Neutrophil (primary cell): Measurements from ENCODE around the gene GORAB.

Experiments used
- H3K27ac ChIP-seq: fragments of 200-600 bp; sonication (generic); 2 replicates; pipeline ENCODE4 v1.5.1; 2016; ENCODE audit warnings: mild to moderate bottlenecking, moderate library complexity
- H3K27me3 ChIP-seq: fragments of 200-600 bp; sonication (generic); 2 replicates; pipeline ENCODE4 v1.6.0; 2016; ENCODE audit warnings: mild to moderate bottlenecking
- H3K36me3 ChIP-seq: fragments of 200-600 bp; sonication (generic); 2 replicates; pipeline ENCODE4 v1.5.1; 2017
- H3K4me1 ChIP-seq, 2 experiments: fragments of 200-600 bp in 1 of 2; sonication (generic) in 1 of 2; 1 replicate in 1 of 2; 2 replicates in 1 of 2; pipeline versions ENCODE4 v1.5.1 to v1.6.1; 2013 to 2016; ENCODE audit warnings: low read depth in 1 of 2, low read length in 1 of 2, mild to moderate bottlenecking in 1 of 2, moderate library complexity in 1 of 2; ENCODE audit not compliant: control insufficient read depth in 1 of 2, insufficient read depth in 1 of 2
- H3K4me3 ChIP-seq, 2 experiments: fragments of 200-600 bp in 1 of 2; sonication (generic) in 1 of 2; 1 replicate in 1 of 2; 2 replicates in 1 of 2; pipeline ENCODE4 v1.5.1; 2013 to 2016; ENCODE audit warnings: low read depth in 1 of 2, low read length in 1 of 2, mild to moderate bottlenecking in 1 of 2, moderate library complexity in 1 of 2
- H3K9me3 ChIP-seq: fragments of 200-600 bp; sonication (generic); 2 replicates; pipeline ENCODE4 v1.5.1; 2016
- CTCF ChIP-seq: fragments of 200-600 bp; sonication (generic); IDR thresholded peaks from 2 replicates; pipeline ENCODE4 v1.5.1; 2016; ENCODE audit warnings: antibody characterized with exemption

GORAB gene

DNA sequence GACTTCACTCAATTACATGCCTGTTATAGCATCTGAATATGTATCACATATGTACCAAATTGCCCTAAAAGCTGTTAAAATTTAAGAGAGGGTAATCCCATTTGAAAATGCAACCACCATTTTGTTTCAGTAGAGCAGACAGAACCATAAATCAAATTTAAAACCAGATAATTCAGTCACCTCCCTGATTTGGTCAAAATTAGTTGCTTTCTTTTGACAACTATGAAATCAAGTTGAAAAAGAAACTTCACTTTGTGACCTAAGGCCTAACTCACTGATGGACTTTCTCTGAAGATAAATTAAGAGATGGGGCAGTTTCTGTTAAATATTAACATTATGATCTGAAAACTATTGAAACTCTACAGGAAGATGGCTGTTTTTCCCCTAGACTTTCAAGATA, 6.7 kb downstream of the GORAB start:
- H3K4me1 ChIP-seq, result peaks cover 0 to 3% of the 10 kb centered on the region in 2 experiments
- peaks cover 13% of the 10 kb centered on the region for H3K36me3 ChIP-seq
- H3K4me3 ChIP-seq, result no peak overlapping the region
- no peak for TF ChIP-seq CTCF
- H3K27me3 ChIP-seq, result no peaks in the 10 kb centered on the region
- no peak overlapping the region for H3K27ac ChIP-seq
- H3K9me3 ChIP-seq, result no peaks in the 10 kb centered on the region

DNA sequence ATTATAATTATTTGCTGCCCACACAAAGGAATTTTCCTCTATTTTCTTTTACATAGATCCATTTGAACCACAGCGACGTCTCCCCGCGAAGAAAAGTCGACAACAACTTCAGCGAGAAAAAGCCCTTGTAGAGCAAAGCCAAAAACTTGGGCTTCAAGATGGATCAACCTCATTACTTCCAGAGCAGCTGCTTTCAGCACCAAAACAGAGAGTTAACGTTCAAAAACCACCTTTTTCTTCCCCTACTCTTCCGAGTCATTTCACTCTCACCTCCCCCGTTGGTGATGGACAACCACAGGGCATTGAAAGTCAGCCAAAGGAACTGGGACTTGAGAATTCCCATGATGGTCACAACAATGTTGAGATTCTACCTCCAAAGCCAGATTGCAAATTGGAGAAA, 7.2 kb downstream of the GORAB start:
- H3K27me3 ChIP-seq, result no peaks in the 10 kb centered on the region
- H3K9me3 ChIP-seq, result no peaks in the 10 kb centered on the region
- peaks cover 18% of the 10 kb centered on the region for H3K36me3 ChIP-seq
- TF ChIP-seq CTCF, result no peak
- H3K4me3 ChIP-seq, result no peak overlapping the region
- H3K27ac ChIP-seq, result no peak overlapping the region
- no peaks in the 10 kb centered on the region for H3K4me1 ChIP-seq

GRCh38 chr1:170544624-170545023, 12.7 kb downstream of the GORAB start:
- H3K4me1 ChIP-seq, result no peaks in the 10 kb centered on the region
- no peak overlapping the region for H3K27ac ChIP-seq
- peaks cover 55% of the 10 kb centered on the region for H3K36me3 ChIP-seq
- no peak overlapping the region for H3K4me3 ChIP-seq
- no peaks in the 10 kb centered on the region for H3K27me3 ChIP-seq
- no peaks in the 10 kb centered on the region for H3K9me3 ChIP-seq
- no peak for TF ChIP-seq CTCF

DNA sequence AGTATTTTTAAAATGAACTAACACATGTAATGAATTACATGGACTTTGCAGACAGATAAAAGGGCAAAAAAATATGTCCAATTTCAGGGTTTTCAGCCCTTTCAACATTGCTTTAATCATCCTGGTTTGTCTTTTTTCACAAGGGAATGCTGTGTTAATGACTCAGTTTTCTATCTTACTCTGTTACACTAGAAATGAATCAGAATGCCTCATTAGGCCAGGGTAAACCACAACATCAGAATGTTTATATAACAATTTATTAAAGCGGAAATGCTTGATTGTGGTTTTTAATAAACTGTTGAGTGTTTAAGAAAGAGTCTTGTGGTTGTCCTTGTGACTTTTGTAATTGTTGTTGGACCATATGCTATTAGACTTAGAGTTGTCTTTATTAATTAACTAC, 13.5 kb downstream of the GORAB start:
- no peak overlapping the region for H3K4me3 ChIP-seq
- H3K4me1 ChIP-seq, result no peaks in the 10 kb centered on the region
- TF ChIP-seq CTCF, result no peak
- H3K9me3 ChIP-seq, result no peaks in the 10 kb centered on the region
- H3K27me3 ChIP-seq, result no peaks in the 10 kb centered on the region
- no peak overlapping the region for H3K27ac ChIP-seq
- H3K36me3 ChIP-seq, result peaks cover 59% of the 10 kb centered on the region

DNA sequence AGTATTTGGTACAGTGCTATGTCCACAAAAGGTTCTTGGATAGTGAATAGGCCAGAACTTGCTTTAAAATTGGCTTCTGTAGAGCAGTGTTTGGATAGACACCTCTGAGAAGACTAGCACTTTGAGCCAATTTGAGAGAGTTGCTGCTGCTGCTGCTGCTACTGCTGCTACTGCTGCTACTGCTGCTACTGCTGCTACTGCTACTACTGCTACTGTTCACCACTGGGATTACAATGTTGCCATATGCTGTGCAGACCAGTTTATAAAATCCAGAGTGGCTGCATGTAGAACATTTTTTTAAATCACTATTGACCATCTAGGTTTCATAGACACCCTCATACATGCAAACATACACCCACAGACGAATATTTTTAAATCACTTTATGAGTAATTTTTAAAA, 15.3 kb downstream of the GORAB start:
- H3K4me3 ChIP-seq, result no peak overlapping the region
- H3K9me3 ChIP-seq, result no peaks in the 10 kb centered on the region
- TF ChIP-seq CTCF, result no peak
- no peaks in the 10 kb centered on the region for H3K4me1 ChIP-seq
- peaks cover 74% of the 10 kb centered on the region for H3K36me3 ChIP-seq
- no peaks in the 10 kb centered on the region for H3K27me3 ChIP-seq
- H3K27ac ChIP-seq, result no peak overlapping the region

GRCh38 chr1:170548497-170548896, 16.5 kb downstream of the GORAB start:
- no peaks in the 10 kb centered on the region for H3K9me3 ChIP-seq
- H3K4me1 ChIP-seq, result no peaks in the 10 kb centered on the region
- no peak for TF ChIP-seq CTCF
- H3K27me3 ChIP-seq, result no peaks in the 10 kb centered on the region
- no peak overlapping the region for H3K4me3 ChIP-seq
- H3K36me3 ChIP-seq, result peaks cover 73% of the 10 kb centered on the region
- no peak overlapping the region for H3K27ac ChIP-seq
